ENCODE results near the gene RAB31. TPM values are rescaled to one million over a fixed set of nuclear protein-coding genes. Genes with fewer than 3 reads are reported as not detected.

The RAB31 gene
- polyA plus RNA-seq, 1 donor from 2014 or later, result 16.3 TPM

GRCh38 chr18:9755110-9755509, 47.0 kb downstream of the RAB31 start:
- Histone ChIP-seq H3K36me3 (ENCODE audit: insufficient read depth, low read length) (no peaks in the 10 kb centered on the region), H3K9ac (ENCODE audit: low read length) (no peak overlapping the region), H3F3A (ENCODE audit: insufficient read depth, low read length, poor library complexity, severe bottlenecking) (no peaks in the 10 kb centered on the region), H3K27ac (ENCODE audit: low read length) (no peak overlapping the region), H3K9me3 (ENCODE audit: low read length) (no peaks in the 10 kb centered on the region), H3K9me2 (ENCODE audit: insufficient read depth, low read length) (no peaks in the 10 kb centered on the region), H3K4me2 (ENCODE audit: low read length) (no peak overlapping the region), H3K4me3 (ENCODE audit: low read length) (no peak overlapping the region), H4K20me1 (ENCODE audit: insufficient read depth) (no peaks in the 10 kb centered on the region), H3K27me3 (ENCODE audit: insufficient read depth, low read depth, low read length) (no peaks in the 10 kb centered on the region), H3K79me2 (replicated peaks; ENCODE audit: insufficient read depth, low read length) (no peaks in the 10 kb centered on the region), H2AFZ (ENCODE audit: low read depth, low read length) (no peak overlapping the region)
- TF ChIP-seq RAD21 (conservative IDR thresholded peaks at IDR 0.05) (no peak), EZH2 (IDR thresholded peaks at IDR 0.05; ENCODE audit: borderline replicate concordance, insufficient read depth, low read length, poor library complexity, severe bottlenecking) (no peak), EP300 (conservative IDR thresholded peaks at IDR 0.05; ENCODE audit: poor library complexity, severe bottlenecking) (no peak), REST (IDR thresholded peaks at IDR 0.05; ENCODE audit: borderline replicate concordance) (no peak), SMC3 (conservative IDR thresholded peaks at IDR 0.05; ENCODE audit: poor library complexity) (no peak), MXI1 (conservative IDR thresholded peaks at IDR 0.05; ENCODE audit: poor library complexity, severe bottlenecking) (no peak), CTCF (IDR thresholded peaks at IDR 0.05; ENCODE audit: poor library complexity, severe bottlenecking) (no peak), POLR2AphosphoS5 (IDR thresholded peaks at IDR 0.05) (no peak), TAF1 (IDR thresholded peaks at IDR 0.05; ENCODE audit: low read depth) (no peak)

GRCh38 chr18:9755615-9756014, 47.5 kb downstream of the RAB31 start:
- no peaks in the 10 kb centered on the region for H3K9me2 ChIP-seq (ENCODE audit: insufficient read depth, low read length)
- no peaks in the 10 kb centered on the region for H3K79me2 ChIP-seq (replicated peaks; ENCODE audit: insufficient read depth, low read length)
- H3K9ac ChIP-seq (ENCODE audit: low read length), result no peak overlapping the region
- TF ChIP-seq MXI1 (conservative IDR thresholded peaks at IDR 0.05; ENCODE audit: poor library complexity, severe bottlenecking), result no peak
- no peak for TF ChIP-seq RAD21 (conservative IDR thresholded peaks at IDR 0.05)
- no peak for TF ChIP-seq EP300 (conservative IDR thresholded peaks at IDR 0.05; ENCODE audit: poor library complexity, severe bottlenecking)
- TF ChIP-seq TAF1 (IDR thresholded peaks at IDR 0.05; ENCODE audit: low read depth), result no peak
- TF ChIP-seq REST (IDR thresholded peaks at IDR 0.05; ENCODE audit: borderline replicate concordance), result no peak
- TF ChIP-seq EZH2 (IDR thresholded peaks at IDR 0.05; ENCODE audit: borderline replicate concordance, insufficient read depth, low read length, poor library complexity, severe bottlenecking), result no peak
- no peak for TF ChIP-seq POLR2AphosphoS5 (IDR thresholded peaks at IDR 0.05)
- TF ChIP-seq SMC3 (conservative IDR thresholded peaks at IDR 0.05; ENCODE audit: poor library complexity), result no peak
- TF ChIP-seq CTCF (IDR thresholded peaks at IDR 0.05; ENCODE audit: poor library complexity, severe bottlenecking), result no peak
- no peaks in the 10 kb centered on the region for H4K20me1 ChIP-seq (ENCODE audit: insufficient read depth)
- H3K27ac ChIP-seq (ENCODE audit: low read length), result no peak overlapping the region
- no peaks in the 10 kb centered on the region for H3K9me3 ChIP-seq (ENCODE audit: low read length)
- no peak overlapping the region for H2AFZ ChIP-seq (ENCODE audit: low read depth, low read length)
- H3K4me3 ChIP-seq (ENCODE audit: low read length), result no peak overlapping the region
- H3F3A ChIP-seq (ENCODE audit: insufficient read depth, low read length, poor library complexity, severe bottlenecking), result no peaks in the 10 kb centered on the region
- H3K4me2 ChIP-seq (ENCODE audit: low read length), result no peak overlapping the region
- no peaks in the 10 kb centered on the region for H3K27me3 ChIP-seq (ENCODE audit: insufficient read depth, low read depth, low read length)
- no peaks in the 10 kb centered on the region for H3K36me3 ChIP-seq (ENCODE audit: insufficient read depth, low read length)

Measured in neural cell (in vitro differentiated cells).